HPDE6-E6E7 (cell line): ENCODE data around the gene ELOB.

ENCODE experiments used
- DNase-seq: peaks from one replicate; pipeline ENCODE4 v3.0.0; 2011; ENCODE audit warnings: missing footprints; ENCODE audit errors: extremely low spot score

ELOB gene

DNA sequence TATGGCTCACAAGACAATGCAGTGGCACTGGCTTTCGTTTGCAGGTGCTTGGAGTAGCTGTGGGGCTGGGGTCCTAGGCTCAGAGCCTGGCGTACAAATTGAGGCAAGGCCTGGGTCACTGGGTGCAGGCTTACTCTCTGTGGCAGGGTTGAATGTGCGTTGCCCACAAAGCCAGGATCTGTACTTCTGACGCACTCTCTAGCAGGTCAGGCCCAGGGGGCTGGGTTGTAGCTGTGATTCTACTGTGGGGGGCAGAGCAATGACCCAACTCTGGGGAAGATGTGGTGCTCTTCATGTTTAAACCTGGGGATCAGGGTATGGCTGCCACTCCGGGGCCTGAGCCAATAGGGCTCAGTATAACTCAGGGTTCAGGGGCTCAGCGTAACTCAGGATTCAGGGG lies 33.6 kb upstream of the ELOB start:
- no peak for DNase-seq

DNA sequence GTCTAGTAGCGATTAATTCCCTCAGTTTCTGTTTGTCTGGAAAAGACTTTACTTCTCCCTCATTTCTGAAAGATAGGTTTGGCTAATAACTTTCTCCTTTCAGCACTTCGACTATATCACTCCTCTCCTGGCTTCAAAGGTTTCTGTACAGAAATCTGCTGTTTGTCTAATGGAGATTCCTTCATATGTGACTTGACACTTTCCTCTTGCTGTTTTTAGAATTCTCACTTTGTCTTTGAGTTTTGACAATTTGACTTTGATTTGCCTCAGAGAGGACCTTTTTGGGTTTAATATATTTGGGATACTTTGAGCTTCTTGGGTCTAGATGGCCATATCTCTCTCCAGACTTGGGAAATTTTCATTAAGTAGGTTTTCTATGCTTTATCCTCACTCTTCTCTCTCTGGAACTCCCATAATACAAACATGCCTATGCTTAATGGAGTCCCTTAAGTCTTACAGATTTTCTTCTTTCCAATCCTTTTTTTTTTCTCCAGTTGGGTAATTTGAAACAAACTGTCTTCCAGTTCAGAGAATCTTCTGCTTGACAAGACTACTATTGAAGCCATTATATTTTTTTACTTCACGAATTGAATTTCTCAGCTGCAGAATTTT lies 32.2 kb upstream of the ELOB start:
- no peak for DNase-seq

GRCh38 chr16:2808181-2808580 lies 31.1 kb upstream of the ELOB start:
- DNase-seq: no peak

- no peak for DNase-seq
Measured at GRCh38 chr16:2806286-2806685, 29.2 kb upstream of the ELOB start.

DNA sequence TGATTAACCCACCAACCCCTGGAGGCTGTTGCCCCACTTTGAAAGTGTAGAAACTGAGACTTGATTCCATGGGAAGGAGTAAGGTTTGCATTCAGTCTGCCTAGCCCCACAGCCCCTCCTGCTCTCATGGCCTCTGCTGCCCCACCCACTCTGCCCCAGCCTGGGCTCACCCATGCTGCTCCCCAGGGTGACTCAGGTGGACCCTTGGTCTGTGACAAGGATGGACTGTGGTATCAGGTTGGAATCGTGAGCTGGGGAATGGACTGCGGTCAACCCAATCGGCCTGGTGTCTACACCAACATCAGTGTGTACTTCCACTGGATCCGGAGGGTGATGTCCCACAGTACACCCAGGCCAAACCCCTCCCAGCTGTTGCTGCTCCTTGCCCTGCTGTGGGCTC lies 27.6 kb upstream of the ELOB start:
- DNase-seq: no peak

GRCh38 chr16:2803545-2804195 lies 26.6 kb upstream of the ELOB start:
- DNase-seq: no peak

DNA sequence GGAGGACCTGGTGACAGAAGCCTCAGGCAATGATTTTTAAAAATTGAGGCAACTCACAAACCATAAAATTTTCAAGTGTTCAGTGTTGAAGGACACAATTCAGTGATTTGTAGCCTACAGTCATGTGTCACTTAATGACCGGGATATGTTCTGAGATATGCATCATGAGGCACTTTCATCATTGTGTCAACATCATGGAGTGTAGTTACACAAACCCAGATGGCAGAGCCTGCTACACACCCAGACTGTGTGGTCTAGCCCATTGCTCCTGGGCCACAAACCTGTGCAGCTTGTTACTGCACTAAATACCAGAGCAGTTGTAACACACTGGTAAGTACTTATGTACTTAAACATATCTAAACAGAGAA lies 22.8 kb upstream of the ELOB start:
- DNase-seq: no peak

GRCh38 chr16:2799205-2799858 lies 22.3 kb upstream of the ELOB start:
- no peak for DNase-seq

GRCh38 chr16:2798723-2799204 lies 21.7 kb upstream of the ELOB start:
- DNase-seq: no peak

GRCh38 chr16:2795395-2796143 lies 18.5 kb upstream of the ELOB start:
- DNase-seq: no peak

GRCh38 chr16:2792940-2793339 lies 15.9 kb upstream of the ELOB start:
- no peak for DNase-seq

GRCh38 chr16:2791174-2791573 lies 14.1 kb upstream of the ELOB start:
- DNase-seq: no peak

DNA sequence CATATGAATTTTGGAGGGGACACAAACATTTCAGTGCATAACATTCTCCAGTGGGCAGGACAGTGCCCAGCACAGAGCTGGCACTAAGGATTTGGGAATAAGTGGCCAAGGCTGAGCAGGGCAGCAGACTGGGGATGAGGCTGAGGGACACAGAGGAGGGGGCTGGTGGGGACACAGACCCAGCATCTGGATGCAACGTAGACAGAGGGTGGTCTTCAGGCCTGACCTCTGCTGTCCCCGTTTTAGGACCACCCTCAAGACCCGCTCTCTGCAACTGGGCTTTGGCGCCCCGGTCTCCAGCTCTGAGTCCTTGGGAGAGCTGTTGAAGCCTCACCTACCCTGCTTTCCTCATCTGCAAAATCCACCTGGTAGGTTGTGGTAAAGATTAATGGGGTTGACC lies 13.6 kb upstream of the ELOB start:
- no peak for DNase-seq

DNA sequence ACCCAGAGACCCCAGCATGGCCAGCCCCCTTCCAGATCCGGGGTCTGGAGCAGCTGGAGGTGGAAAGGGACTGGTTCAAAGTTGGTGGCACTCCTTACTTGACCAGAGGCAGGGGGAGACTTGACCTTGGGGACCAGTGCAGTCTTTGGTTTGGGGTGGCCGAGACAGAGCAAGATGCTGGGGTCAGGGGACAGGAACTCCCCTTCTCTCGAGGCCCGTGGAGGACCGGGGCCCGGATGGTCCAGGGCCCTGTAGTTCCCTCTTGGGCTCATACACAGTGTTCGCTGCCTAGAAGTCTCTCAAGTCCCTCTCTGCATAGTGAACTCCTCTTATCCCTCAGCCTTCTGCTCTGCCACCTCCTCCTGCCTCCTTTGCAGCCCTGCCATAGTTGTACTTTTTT lies 10.9 kb upstream of the ELOB start:
- no peak for DNase-seq

- no peak for DNase-seq
Measured at GRCh38 chr16:2787406-2787805, 10.3 kb upstream of the ELOB start, which contains the start of gene PRSS33. PRSS33 (minus strand) TSS chr16:2787560; CDS start chr16:2786547, 1,013 bp downstream.

DNA sequence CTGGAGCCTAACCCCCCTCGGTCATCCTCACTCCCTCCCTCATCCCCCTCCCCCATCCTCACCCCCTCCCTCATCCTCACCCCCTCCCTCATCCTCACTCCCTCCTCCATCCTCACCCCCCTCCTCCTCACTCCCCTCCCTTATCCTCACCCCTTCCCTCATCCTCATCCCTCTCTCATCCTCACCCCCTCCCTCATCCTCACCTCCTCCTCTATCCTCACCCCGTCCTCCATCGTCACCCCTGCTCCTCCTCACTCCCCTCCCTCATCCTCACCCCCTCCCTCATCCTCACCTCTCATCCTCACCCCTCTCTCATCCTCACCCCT lies 9.7 kb upstream of the ELOB start:
- no peak for DNase-seq

- DNase-seq: no peak
Measured at GRCh38 chr16:2786061-2786825, 9.2 kb upstream of the ELOB start.

GRCh38 chr16:2785101-2785991 lies 8.3 kb upstream of the ELOB start:
- no peak for DNase-seq

- DNase-seq: no peak
Measured at GRCh38 chr16:2784358-2785100, 7.4 kb upstream of the ELOB start.
